Measurements from ENCODE around the gene CALHM6. TPM values are rescaled to one million over a fixed set of nuclear protein-coding genes. Genes with fewer than 3 reads are reported as not detected.

The CALHM6 gene
- total and polyA plus RNA-seq, 3 experiments from 2014 or later = 1.7 to 10.9 (median 2.2) TPM

GRCh38 chr6:116438590-116439448 lies 22.4 kb upstream of the CALHM6 start:
- no peak for DNase-seq
- Histone ChIP-seq H3K27ac (ENCODE audit: low read depth, low read length) (no peak overlapping the region), H3K9me3 (ENCODE audit: low read length) (no peaks in the 10 kb centered on the region), H3K4me3 (ENCODE audit: low read length) (no peak overlapping the region), H3K36me3 (ENCODE audit: insufficient read depth, low read length) (no peaks in the 10 kb centered on the region), H3K4me1 (ENCODE audit: insufficient read depth, low read length) (no peaks in the 10 kb centered on the region), H3K27me3 (ENCODE audit: insufficient read depth, low read length, poor library complexity, severe bottlenecking) (no peaks in the 10 kb centered on the region)
- CTCF ChIA-PET = no interaction called here
- Mint-ChIP-seq H3K27me3 (peaks cover 4 to 10% of the 10 kb centered on the region in 2 donors), H3K4me1 (no peaks in the 10 kb centered on the region), H3K27ac (no peak overlapping the region), H3K9me3 (no peaks in the 10 kb centered on the region), H3K36me3 (no peaks in the 10 kb centered on the region), H3K4me3 (no peak overlapping the region)
- POLR2A ChIA-PET = no interaction called here

- POLR2A ChIA-PET = no interaction called here
- no peaks in the 10 kb centered on the region for H3K27me3 ChIP-seq (ENCODE audit: insufficient read depth, low read length, poor library complexity, severe bottlenecking)
- Mint-ChIP-seq H3K27ac (no peak overlapping the region), H3K36me3 (no peaks in the 10 kb centered on the region), H3K27me3 (peaks cover 4 to 10% of the 10 kb centered on the region in 2 donors), H3K4me1 (peaks cover 5 to 8% (median 5%) of the 10 kb centered on the region in 3 donors), H3K4me3 (no peak overlapping the region), H3K9me3 (no peaks in the 10 kb centered on the region)
- no peak overlapping the region for H3K27ac ChIP-seq (ENCODE audit: low read depth, low read length)
- CTCF ChIA-PET = no interaction called here
- DNase-seq = no peak
- no peaks in the 10 kb centered on the region for H3K36me3 ChIP-seq (ENCODE audit: insufficient read depth, low read length)
- no peaks in the 10 kb centered on the region for H3K9me3 ChIP-seq (ENCODE audit: low read length)
- H3K4me3 ChIP-seq (ENCODE audit: low read length) = no peak overlapping the region
- peaks cover under 1% of the 10 kb centered on the region for H3K4me1 ChIP-seq (ENCODE audit: insufficient read depth, low read length)
These were observed 21.6 kb upstream of the CALHM6 start for GRCh38 chr6:116439522-116440051.

DNA sequence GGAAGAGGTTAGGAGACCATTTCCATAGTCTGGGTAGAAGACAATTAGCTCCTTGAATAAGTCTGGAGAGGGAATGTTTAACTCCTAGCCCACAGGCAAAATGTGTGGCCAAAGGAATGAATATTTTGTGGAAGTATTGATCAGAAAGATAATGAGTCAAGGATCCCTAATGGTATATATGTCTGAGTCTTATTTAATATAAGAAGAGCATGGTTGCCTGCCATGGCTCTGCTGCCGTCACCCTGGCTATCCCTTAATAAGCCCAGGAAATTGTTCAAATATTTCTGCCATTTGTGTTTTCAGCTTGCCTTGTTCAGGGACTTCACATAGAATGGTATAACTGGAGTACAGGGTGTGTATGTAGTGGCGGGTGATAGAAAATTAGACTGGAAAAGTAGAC lies 18.1 kb upstream of the CALHM6 start:
- H3K4me3 Mint-ChIP-seq = no peak overlapping the region
- no peaks in the 10 kb centered on the region for H3K9me3 ChIP-seq (ENCODE audit: low read length)
- H3K36me3 ChIP-seq (ENCODE audit: insufficient read depth, low read length) = no peaks in the 10 kb centered on the region
- no peaks in the 10 kb centered on the region for H3K9me3 Mint-ChIP-seq
- no peak overlapping the region for H3K27ac Mint-ChIP-seq
- DNase-seq = no peak
- no peak overlapping the region for H3K4me3 ChIP-seq (ENCODE audit: low read length)
- peaks cover 12 to 17% (median 13%) of the 10 kb centered on the region in 3 donors for H3K4me1 Mint-ChIP-seq
- ChIA-PET CTCF (no interaction called here), POLR2A (no interaction called here)
- H3K4me1 ChIP-seq (ENCODE audit: insufficient read depth, low read length) = peaks cover 5% of the 10 kb centered on the region
- no peaks in the 10 kb centered on the region for H3K27me3 ChIP-seq (ENCODE audit: insufficient read depth, low read length, poor library complexity, severe bottlenecking)
- H3K27ac ChIP-seq (ENCODE audit: low read depth, low read length) = no peak overlapping the region
- H3K27me3 Mint-ChIP-seq = peaks cover 2 to 15% of the 10 kb centered on the region in 2 donors
- no peaks in the 10 kb centered on the region for H3K36me3 Mint-ChIP-seq

DNA sequence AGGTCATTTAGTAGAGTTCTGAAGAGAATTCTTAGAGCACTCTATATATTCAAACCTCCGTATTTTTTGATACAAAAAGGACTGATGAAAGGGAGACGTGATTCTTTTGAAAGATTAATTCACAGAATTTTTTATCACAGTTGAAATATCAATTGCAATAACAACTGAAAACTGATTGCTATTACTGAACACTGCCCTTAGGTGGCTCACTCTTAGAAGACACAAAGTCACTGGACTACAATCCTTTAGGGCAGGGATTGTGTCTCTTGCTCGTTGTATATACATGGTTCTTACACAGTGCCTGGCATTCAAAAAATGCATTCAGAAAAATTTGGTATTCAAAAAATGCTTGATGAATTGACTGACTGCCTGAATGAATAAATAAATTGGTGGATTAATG lies 17.1 kb upstream of the CALHM6 start:
- Mint-ChIP-seq H3K36me3 (no peaks in the 10 kb centered on the region), H3K9me3 (no peaks in the 10 kb centered on the region), H3K4me1 (peaks cover 12 to 17% (median 13%) of the 10 kb centered on the region in 3 donors), H3K27ac (no peak overlapping the region), H3K4me3 (no peak overlapping the region), H3K27me3 (peaks cover 2 to 19% of the 10 kb centered on the region in 2 donors)
- POLR2A ChIA-PET = no interaction called here
- H3K4me3 ChIP-seq (ENCODE audit: low read length) = no peak overlapping the region
- no peaks in the 10 kb centered on the region for H3K27me3 ChIP-seq (ENCODE audit: insufficient read depth, low read length, poor library complexity, severe bottlenecking)
- no peak overlapping the region for H3K27ac ChIP-seq (ENCODE audit: low read depth, low read length)
- no peaks in the 10 kb centered on the region for H3K9me3 ChIP-seq (ENCODE audit: low read length)
- no peaks in the 10 kb centered on the region for H3K36me3 ChIP-seq (ENCODE audit: insufficient read depth, low read length)
- H3K4me1 ChIP-seq (ENCODE audit: insufficient read depth, low read length) = peaks cover 5% of the 10 kb centered on the region
- DNase-seq = no peak
- CTCF ChIA-PET = interaction anchor here (0.9 to 1.6 kb wide), 5 partner anchors 8 to 89 kb away, joined by 3 to 5 read pairs (median 3); no protein-coding TSS in a partner anchor

- no peaks in the 10 kb centered on the region for H3K36me3 Mint-ChIP-seq
- Histone ChIP-seq H3K27me3 (ENCODE audit: insufficient read depth, low read length, poor library complexity, severe bottlenecking) (no peaks in the 10 kb centered on the region), H3K36me3 (ENCODE audit: insufficient read depth, low read length) (no peaks in the 10 kb centered on the region), H3K4me3 (ENCODE audit: low read length) (no peak overlapping the region), H3K27ac (ENCODE audit: low read depth, low read length) (no peak overlapping the region), H3K4me1 (ENCODE audit: insufficient read depth, low read length) (peaks cover 5% of the 10 kb centered on the region), H3K9me3 (ENCODE audit: low read length) (no peaks in the 10 kb centered on the region)
- ChIA-PET CTCF (interaction anchor here (0.9 to 1.6 kb wide), 5 partner anchors 9 to 88 kb away, joined by 3 to 5 read pairs (median 3); no protein-coding TSS in a partner anchor), POLR2A (interaction anchor here (0.5 kb wide), 1 partner anchor 34 kb away, joined by 4 read pairs; no protein-coding TSS in a partner anchor)
- no peaks in the 10 kb centered on the region for H3K9me3 Mint-ChIP-seq
- H3K27ac Mint-ChIP-seq = peak overlapping the region in 1 of 8 donors; percentile 24
- H3K4me1 Mint-ChIP-seq = peaks cover 12 to 17% (median 13%) of the 10 kb centered on the region in 3 donors
- H3K4me3 Mint-ChIP-seq = peak overlapping the region in 1 of 7 donors; percentile 10
- DNase-seq = no peak
- peaks cover 3 to 22% of the 10 kb centered on the region in 2 donors for H3K27me3 Mint-ChIP-seq
These were observed 16.6 kb upstream of the CALHM6 start for GRCh38 chr6:116444575-116444974.

- H3K4me1 Mint-ChIP-seq = peaks cover 12 to 17% (median 13%) of the 10 kb centered on the region in 3 donors
- H3K27me3 Mint-ChIP-seq = peaks cover 4 to 22% of the 10 kb centered on the region in 2 donors
- H3K4me1 ChIP-seq (ENCODE audit: insufficient read depth, low read length) = peaks cover 5% of the 10 kb centered on the region
- CTCF ChIA-PET = interaction anchor here (0.9 to 1.6 kb wide), 3 partner anchors 9 to 88 kb away, joined by 3 to 5 read pairs (median 4); no protein-coding TSS in a partner anchor
- POLR2A ChIA-PET = interaction anchor here (0.5 kb wide), 1 partner anchor 33 kb away, joined by 4 read pairs; no protein-coding TSS in a partner anchor
- H3K9me3 ChIP-seq (ENCODE audit: low read length) = no peaks in the 10 kb centered on the region
- H3K27ac Mint-ChIP-seq = peak overlapping the region in 1 of 8 donors; percentile 24
- no peaks in the 10 kb centered on the region for H3K9me3 Mint-ChIP-seq
- no peak overlapping the region for H3K27ac ChIP-seq (ENCODE audit: low read depth, low read length)
- no peak overlapping the region for H3K4me3 ChIP-seq (ENCODE audit: low read length)
- DNase-seq = peak in 1 of 5 donors; percentile 21
- peak overlapping the region in 2 of 7 donors; percentile 45 for H3K4me3 Mint-ChIP-seq
- no peaks in the 10 kb centered on the region for H3K36me3 ChIP-seq (ENCODE audit: insufficient read depth, low read length)
- no peaks in the 10 kb centered on the region for H3K27me3 ChIP-seq (ENCODE audit: insufficient read depth, low read length, poor library complexity, severe bottlenecking)
- no peaks in the 10 kb centered on the region for H3K36me3 Mint-ChIP-seq
These were observed 16.1 kb upstream of the CALHM6 start for GRCh38 chr6:116445102-116445501.

DNA sequence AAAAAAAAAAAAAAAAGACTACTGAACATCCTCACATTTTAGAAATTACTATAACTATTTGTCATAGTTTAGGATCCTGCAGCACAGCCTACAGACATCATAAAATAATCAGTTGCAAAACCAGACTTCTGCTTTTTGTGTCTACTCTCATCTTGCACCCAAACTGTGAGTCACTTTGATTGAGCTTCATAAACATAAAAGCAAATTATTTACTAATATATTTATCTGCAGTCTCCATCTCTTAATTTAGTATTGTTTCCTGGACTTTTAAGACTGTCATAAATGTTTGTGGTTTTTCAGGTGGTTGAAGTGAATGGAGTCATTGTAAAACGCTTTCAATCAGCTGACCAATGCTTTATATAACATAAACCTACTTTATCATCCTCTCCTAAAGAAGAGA lies 14.8 kb upstream of the CALHM6 start:
- H3K9me3 Mint-ChIP-seq = no peaks in the 10 kb centered on the region
- POLR2A ChIA-PET = no interaction called here

GRCh38 chr6:116447052-116447451 lies 14.1 kb upstream of the CALHM6 start:
- H3K4me1 Mint-ChIP-seq = peaks cover 12 to 18% (median 17%) of the 10 kb centered on the region in 3 donors
- CTCF ChIA-PET = no interaction called here
- Histone ChIP-seq H3K9me3 (ENCODE audit: low read length) (no peaks in the 10 kb centered on the region), H3K4me1 (ENCODE audit: insufficient read depth, low read length) (peaks cover 5% of the 10 kb centered on the region), H3K27me3 (ENCODE audit: insufficient read depth, low read length, poor library complexity, severe bottlenecking) (no peaks in the 10 kb centered on the region), H3K27ac (ENCODE audit: low read depth, low read length) (no peak overlapping the region), H3K4me3 (ENCODE audit: low read length) (no peak overlapping the region), H3K36me3 (ENCODE audit: insufficient read depth, low read length) (no peaks in the 10 kb centered on the region)
- POLR2A ChIA-PET = no interaction called here
- DNase-seq = no peak
- H3K27ac Mint-ChIP-seq = no peak overlapping the region
- H3K9me3 Mint-ChIP-seq = no peaks in the 10 kb centered on the region
- peaks cover 3 to 16% of the 10 kb centered on the region in 2 donors for H3K27me3 Mint-ChIP-seq
- no peak overlapping the region for H3K4me3 Mint-ChIP-seq
- no peaks in the 10 kb centered on the region for H3K36me3 Mint-ChIP-seq

More for the DNA sequence above, 14.8 kb upstream of the CALHM6 start:
- Mint-ChIP-seq H3K4me1 (peaks cover 12 to 17% (median 17%) of the 10 kb centered on the region in 3 donors), H3K4me3 (no peak overlapping the region), H3K27me3 (peaks cover 4 to 18% of the 10 kb centered on the region in 2 donors), H3K27ac (no peak overlapping the region), H3K36me3 (no peaks in the 10 kb centered on the region)
- Histone ChIP-seq H3K27ac (ENCODE audit: low read depth, low read length) (no peak overlapping the region), H3K36me3 (ENCODE audit: insufficient read depth, low read length) (no peaks in the 10 kb centered on the region), H3K9me3 (ENCODE audit: low read length) (no peaks in the 10 kb centered on the region), H3K4me3 (ENCODE audit: low read length) (no peak overlapping the region), H3K4me1 (ENCODE audit: insufficient read depth, low read length) (peaks cover 5% of the 10 kb centered on the region), H3K27me3 (ENCODE audit: insufficient read depth, low read length, poor library complexity, severe bottlenecking) (no peaks in the 10 kb centered on the region)
- no peak for DNase-seq
- CTCF ChIA-PET = no interaction called here

All from CD8-positive, alpha-beta memory T cell (primary cell).